NCI-H82 treated with DMSO at 0.1 percent for 48 hours (cell line): ENCODE data around the gene ZBTB26.
"Not testable (repeated sequence)": the region's sequence is repeated elsewhere in the genome, so short reads cannot be mapped to it uniquely, and the experiment has no call there.

Experiments
- DNase-seq: peaks from one replicate; lab custom pipeline; 2025; ENCODE audit not compliant: unreplicated experiment; lab: John Stamatoyannopoulos, UW

Gene ZBTB26

DNA sequence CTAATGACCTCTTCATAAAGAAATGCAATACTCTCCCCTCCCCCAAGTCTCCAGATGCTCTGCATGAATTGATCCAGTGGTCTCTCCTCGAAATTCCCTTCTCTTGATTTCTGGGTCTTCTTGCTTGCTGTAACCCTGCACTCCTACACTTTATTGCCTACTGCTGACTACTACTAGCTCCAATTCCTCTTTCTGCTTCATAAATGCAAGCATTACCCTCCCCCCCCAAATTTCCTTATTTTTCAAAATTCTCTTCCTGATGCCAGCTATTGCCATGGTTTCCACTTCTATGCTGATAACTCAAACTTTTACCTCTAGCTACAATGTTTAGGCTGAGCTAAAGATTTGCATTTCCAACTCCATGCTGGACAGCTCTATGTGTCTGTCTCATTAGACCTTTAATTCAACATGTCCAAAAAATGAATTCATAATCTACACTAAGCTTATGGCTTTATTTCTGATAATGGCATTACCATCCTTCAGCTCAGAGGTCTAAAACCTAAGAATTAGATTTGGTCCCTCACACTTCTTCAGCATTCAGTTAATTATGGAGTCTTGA lies 1.4 kb downstream of the ZBTB26 start:
- no peak for DNase-seq

DNA sequence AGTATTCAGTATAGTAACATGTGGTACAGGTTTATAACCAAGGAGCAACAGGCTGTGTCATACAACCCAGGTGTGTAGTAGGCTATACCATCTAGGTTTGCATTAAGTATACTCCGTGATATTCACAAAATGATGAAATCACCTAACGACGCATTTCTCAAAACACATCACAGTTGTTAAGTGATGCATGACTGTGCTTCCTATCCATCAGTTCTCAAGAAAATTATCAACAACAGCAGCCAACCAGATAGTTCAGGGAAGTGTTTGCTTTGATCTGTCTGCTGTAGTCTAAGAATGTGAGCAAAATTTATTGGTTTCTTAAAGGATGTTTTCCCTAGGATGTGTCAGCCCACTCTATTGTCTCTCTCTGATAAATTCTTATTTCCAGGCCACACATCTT lies 7.4 kb downstream of the ZBTB26 start:
- no peak for DNase-seq

DNA sequence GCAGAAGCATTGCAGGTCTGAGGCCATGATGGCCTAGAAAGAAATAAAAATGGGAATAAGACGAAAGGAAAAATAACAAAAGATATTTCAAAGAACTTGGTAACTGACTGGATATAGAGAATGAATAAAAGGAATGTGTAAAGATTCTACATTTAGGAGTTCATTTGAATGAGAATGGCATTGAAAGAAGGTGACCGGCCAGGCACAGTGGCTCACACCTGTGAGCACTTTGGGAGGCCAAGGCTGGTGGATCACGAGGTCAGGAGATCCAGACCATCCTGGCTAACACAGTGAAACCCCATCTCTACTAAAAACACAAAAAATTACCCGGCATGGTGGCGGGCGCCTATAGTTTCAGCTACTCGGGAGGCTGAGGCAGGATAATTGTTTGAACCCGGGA lies 8.6 kb downstream of the ZBTB26 start:
- DNase-seq, result no peak

DNA sequence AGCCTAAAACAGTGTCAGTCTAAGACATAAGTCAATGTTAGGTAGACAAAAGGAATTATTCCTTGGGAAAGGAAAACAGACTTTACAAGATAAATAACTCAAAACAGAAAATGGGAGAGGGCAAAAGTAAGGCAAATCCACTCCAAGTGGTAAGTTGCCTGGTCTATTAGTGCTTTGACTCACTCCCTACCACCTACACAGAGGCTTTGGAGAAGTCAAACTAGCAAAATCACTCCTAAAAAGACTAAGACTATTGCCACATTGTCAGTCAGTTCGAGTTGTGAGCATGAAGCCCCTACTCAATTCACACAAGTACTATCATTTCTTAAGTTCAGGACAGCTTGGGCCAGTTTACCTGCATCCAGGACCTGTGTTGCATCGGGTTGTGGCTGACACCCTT lies 13.0 kb downstream of the ZBTB26 start:
- no peak for DNase-seq

DNA sequence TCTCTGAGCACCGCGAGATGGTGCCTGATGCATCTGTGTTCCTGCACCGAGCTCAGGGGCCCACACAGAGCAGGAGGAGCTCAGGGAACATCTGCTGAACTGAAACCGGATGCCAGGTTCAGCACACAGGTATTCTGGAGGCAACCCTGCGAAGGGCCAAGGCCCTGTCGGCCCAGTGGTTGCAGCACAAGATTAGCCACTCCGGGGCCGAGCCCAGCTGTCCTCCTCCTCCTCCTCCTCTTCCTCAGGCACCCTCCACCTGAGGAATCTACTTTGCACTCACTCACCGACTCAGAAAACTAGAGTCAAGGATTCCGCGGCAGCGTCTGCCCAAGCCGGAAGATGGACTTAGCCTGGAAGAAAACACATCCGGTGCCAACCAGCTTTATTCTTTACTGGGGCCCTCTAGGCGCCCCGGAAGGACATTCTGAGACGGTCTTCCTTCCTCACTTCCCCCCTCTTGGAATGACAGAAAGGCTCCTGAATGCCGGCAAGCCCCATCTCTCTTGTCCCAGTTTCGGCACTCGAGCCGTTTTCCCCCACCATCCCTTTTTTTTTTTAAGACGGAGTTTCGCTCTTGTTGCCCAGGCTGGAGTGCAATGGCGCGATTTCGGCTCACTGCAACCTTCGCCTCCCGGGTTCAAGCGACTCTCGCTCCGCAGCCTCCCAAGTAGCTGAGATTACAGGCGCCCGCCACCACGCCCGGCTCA lies 18.2 kb downstream of the ZBTB26 start, which contains the start of gene ZBTB6:
ZBTB6 (minus strand) TSS at position 360 of the 710 bp plus-strand sequence. CDS start 1,251 bp downstream, outside the sequence.
- DNase-seq, result peak; percentile 60

DNA sequence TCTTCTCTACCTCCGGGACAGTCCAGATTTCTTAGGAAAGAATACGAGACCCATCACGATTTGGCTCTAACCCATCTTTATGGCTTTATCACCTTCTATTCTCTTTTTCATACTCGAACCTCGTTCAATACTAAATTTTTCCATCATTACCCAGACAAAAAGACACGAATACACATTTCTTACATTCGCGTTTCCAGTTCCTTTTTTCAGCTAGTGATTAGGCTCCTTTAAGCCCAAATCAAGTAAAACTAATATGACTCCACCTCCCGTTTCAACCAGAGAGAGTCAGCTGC lies 18.7 kb downstream of the ZBTB26 start:
- DNase-seq, result no peak

DNA sequence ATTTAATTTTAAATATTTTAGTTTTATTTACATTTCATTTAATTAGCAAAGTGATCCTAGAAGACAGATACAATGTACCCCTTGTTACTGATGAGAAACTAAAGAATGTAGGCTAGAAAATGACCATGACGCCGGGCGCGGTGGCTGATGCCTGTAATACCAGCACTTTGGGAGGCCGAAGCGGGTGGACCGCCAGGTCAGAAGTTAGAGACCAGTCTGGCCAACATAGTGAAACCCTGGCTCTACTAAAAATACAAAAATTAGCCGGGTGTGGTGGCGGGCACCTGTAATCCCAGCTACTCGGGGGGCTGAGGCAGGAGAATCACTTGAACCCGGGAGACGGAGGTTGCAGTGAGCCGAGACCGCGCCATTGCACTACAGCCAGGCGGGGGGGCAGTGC lies 25.2 kb downstream of the ZBTB26 start:
- DNase-seq, result not testable (repeated sequence)

DNA sequence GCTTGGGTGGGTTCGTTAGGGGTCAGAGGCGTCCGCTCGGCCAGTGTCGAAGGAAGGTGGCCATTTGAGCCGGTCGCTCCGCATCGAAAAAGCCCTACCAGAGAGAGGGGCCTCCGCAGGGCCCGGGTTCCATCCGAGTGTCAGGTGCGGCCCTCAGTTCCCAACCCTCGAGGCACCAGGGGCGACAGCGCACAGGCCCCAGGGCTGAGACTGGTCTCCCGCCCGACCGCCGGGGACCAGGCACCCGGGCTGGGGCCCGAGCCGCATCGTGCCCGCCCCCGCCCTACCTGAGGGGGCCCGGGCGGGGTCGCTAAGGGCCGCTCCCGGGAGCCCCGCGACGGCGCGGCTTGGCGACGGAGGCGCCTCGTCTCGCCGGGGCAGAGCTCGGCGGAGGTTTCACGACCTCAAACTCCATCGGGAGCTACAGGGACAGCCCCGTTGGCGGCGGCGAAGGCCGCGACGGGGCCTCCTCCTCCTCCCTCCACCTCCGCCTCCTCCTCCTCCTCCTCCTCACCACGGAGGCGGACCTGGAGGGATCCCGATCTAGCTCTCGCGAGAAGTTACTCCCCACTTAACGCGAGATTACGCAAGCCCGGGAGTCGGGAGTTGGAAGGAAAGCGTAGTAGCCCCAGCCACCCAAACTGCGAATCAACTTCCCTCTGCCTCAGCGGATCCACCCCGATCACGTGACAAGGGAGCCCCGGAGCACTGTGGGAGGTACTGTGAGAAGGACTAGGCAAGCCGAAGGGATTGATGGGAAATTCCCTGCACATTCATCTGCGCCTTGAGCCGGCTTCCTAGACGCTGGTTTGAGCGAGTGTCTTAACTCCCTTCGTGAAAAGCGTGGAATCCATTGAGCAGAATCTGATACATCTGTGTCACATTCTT lies 26.2 kb downstream of the ZBTB26 start, which contains the start of gene RC3H2:
RC3H2 (minus strand) TSS at position 537 of the 888 bp plus-strand sequence. CDS start 7,850 bp downstream, outside the sequence.
- DNase-seq, result peak; percentile 100

DNA sequence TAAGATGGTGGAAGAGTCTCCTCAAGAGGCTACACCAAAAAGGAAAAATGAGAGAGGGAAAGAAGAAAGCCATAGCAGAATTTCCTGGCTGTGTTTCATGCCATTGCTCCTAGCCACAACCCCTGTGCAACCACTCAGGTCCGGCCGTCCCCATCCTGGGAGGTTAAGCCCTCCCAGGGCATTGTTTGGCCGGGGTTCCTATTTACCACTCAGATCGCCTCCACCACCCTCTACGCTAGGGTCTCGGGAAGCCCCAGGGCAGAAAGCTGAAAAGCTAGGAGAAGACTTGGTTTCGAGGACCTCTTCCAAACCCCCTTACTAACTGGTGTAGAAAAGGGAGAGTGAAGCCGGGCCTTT lies 26.9 kb downstream of the ZBTB26 start:
- DNase-seq, result no peak

DNA sequence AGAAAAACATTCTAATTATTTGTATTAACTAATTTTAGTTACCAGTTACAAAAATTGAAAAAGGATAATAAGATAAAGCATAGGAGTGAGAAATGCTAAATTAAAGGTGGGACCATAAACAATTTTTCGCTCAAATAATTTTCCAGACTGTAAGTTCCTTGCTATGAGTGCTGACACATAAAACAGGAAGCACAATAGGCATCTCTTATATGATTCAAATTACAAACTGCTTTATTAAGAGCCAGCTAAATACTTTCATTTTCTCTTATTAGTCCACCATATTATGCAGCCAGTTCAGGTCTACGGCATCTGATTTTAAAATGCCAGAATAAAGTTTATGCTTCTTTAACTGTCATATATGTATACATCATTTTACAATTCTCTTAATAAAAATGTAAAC lies 30.5 kb downstream of the ZBTB26 start:
- DNase-seq, result no peak

DNA sequence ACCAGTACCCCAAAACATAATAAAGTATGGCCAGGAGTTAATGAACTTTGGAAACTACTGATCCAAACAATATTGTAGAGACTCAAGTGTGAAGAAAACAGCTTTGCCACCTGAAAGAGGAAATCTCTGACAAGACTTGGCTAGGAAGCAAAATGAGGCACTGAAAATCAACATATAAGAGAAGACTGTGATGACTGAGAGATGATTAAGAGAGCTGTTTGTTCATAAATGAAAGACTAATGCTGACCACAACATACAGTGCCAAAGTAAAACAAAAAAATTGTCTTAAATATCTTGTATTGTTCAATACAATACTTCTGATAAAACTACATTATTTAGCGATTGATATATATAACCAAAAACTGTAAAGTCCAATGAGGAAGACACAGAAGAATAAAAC lies 33.3 kb downstream of the ZBTB26 start:
- no peak for DNase-seq

DNA sequence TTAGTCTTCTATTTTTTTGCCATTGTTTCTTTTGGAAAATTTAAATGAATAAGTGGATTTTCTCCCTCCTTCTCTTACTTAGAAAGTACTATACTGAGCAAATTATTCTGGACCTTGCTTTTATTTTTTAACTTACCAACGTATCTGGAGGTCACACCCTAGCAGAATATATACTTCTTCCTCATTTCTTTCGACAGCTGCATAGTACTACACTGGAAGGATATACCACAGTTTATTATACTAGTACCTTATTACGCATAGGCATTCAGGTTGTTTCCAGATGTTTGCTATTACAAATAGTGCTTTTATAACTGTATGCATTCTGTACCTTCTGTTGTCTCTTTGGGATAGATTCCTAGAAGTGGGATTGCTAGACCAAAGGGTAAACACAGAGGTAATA lies 42.8 kb downstream of the ZBTB26 start:
- DNase-seq, result no peak

DNA sequence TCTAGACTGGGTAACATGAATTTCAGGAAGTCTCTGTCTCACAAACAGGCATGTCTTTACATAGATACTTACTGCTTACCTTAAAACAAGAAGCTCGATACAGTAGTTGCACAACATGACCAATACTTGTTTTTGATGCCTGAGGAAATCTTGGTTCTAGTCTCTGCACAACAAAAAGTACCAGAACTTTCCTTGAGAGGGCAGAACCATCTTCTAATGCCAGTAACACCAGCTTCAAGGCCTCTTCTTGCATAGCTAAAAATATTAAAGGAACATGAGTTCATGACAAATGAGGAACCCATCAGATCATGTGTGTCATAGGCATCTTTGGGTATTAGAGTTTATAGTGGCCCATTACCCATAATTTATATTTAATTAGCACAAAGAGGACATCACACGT lies 48.2 kb downstream of the ZBTB26 start:
- DNase-seq, result no peak

DNA sequence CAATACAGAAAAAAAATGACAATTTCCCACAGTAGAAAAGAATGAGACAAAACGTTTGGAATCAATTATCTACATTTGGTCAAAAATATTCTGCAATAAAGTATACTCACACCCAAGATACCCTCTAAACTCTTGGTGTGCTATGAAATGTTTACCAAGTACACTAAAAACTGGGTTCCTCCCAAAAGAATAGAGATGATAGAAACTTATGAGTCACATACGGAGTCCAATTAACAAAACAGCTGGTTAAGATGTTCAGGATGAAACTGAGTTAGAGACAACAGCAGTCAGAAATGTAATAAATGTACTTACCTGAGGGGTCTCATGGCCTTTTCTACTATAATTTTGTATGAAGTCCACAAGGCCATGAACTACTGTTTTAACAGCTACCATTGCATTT lies 51.9 kb downstream of the ZBTB26 start:
- no peak for DNase-seq

DNA sequence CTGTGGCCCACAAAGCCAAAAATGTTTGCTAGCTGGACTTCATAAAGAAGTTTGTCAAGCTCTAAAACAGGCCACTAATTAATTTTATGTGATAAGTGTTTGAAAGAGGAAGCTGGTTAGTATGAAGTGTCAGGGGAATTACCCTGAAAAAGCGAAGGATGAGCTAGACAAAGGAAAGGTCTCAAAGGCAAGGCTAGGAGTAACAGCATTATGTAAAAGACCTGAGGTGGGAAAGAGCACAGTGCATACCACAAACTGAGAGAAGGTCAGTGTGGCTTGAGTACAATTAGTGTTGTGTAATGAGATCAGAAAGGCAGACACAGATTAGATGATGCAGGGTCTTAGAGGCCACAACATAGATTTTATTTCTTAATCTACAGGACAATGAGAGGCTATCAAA lies 55.8 kb downstream of the ZBTB26 start:
- DNase-seq, result peak; percentile 27

DNA sequence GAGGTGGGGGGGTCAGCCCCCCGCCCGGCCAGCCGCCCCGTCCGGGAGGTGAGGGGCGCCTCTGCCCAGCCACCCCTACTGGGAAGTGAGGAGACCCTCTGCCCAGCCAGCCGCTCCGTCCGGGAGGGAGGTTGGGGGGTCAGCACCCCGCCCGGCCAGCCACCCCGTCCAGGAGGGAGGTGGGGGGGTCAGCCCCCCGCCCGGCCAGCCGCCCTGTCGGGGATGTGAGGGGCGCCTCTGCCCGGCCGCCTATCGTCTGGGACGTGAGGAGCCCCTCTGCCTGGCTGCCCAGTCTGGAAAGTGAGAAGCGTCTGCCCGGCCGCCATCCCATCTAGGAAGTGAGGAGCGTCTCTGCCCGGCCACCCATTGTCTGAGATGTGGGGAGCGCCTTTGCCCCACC lies 64.0 kb downstream of the ZBTB26 start:
- not testable (repeated sequence) for DNase-seq

DNA sequence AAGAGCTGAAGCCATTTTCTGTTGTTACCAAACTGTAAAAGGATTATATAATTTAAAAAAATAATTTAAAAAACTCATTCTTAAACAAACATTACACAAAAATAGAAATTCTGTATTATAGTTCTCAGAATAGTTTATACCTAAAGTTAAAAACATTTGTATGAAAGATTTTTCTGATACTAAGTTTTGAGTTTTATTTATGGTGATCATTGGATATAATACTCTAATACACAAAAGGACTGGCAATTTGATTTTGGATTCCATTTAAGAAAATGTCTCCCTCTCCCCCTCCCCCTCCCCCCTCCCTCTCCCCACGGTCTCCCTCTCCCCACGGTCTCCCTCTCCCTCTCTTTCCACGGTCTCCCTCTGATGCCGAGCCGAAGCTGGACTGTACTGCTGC lies 65.2 kb downstream of the ZBTB26 start:
- no peak for DNase-seq
